Measurements from ENCODE around the gene DNAH9.

DNA sequence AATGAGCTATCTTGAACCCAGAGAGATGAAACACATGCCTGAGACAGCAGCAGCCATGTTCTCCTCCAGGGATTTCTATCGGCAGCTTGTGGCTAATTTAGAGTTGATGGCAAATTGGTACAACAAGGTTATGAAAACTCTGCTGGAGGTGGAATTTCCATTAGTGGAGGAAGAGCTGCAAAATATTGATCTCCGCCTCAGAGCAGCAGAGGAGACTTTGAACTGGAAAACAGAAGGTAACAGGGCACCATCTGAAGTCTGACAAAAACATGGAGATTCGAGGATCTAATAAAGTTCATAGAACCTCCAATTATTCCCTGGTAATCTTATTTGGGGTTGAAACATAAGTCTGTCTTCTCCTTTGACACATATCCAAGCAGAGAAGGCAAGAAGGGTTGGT is 52.8 kb downstream of the DNAH9 start:
- TF ChIP-seq SUZ12 (IDR thresholded peaks at IDR 0.05; ENCODE audit: extremely low read depth, insufficient read depth, insufficient read length) (no peak), YY1 (IDR thresholded peaks at IDR 0.05; ENCODE audit: insufficient read depth, insufficient read length) (no peak)
